NCI-H345 treated with DMSO at 0.1 percent for 48 hours (cell line): Measurements from ENCODE around the gene ECI1.
A peak's percentile ranks its signal among the peaks of the same experiment; 100 is the strongest.

Source experiments
- DNase-seq: peaks from one replicate; lab custom pipeline; 2025; ENCODE audit not compliant: unreplicated experiment; lab: John Stamatoyannopoulos, UW

ECI1 gene

DNA sequence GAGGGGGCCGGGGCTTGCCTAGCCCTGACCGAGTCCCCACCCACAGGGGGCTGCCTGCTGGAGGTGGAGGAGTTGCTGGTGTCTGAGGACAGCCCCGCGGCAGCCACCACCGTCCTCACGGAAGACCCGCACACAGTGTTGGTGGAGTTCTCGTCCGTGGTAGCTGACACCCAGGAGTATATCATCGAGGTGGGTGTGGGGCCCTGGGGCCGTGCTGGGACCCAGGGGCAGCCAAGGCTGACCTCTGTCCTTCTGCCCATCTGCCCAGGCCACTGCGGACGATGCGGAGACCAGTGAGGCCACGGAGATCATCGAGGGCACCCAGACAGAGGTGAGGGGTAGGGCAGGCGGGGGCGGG, 16.6 kb downstream of the ECI1 start:
- no peak for DNase-seq

DNA sequence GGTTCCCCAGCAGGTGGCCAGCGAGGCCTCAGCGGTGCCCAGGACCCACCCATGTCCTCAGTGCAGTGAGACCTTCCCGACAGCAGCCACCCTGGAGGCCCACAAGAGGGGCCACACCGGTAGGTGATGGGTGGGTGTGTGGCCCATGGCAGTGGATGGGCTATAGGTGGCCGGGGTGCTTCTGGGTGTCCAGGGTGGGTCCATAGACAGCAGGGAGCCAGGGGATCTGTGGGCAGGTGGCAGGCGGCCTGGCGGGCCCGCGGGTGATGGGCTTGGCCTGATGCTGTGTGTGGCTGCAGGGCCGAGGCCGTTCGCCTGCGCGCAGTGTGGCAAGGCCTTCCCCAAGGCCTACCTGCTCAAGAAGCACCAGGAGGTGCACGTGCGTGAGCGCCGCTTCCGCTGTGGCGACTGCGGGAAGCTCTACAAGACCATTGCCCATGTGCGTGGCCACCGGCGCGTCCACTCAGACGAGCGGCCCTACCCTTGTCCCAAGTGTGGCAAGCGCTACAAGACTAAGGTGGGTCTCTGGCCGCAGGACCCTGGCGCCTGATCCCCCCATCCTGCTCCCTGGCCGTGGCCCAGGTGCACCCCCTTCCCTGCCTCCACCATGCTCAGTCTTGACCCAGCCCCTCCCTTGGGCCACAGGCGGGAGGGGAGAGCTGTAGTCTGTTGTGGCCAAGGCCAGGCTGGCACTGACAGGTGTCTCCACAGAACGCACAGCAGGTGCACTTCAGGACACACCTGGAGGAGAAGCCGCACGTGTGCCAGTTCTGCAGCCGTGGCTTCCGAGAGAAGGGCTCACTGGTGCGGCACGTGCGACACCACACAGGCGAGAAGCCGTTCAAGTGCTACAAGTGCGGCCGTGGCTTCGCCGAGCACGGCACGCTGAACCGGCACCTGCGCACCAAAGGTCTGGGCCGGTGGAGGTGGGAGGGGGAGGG, 17.2 kb downstream of the ECI1 start:
- DNase-seq = no peak

- DNase-seq = no peak
Observed at GRCh38 chr16:2233046-2233775, 18.2 kb downstream of the ECI1 start.

GRCh38 chr16:2232094-2232990, 19.0 kb downstream of the ECI1 start:
- DNase-seq = no peak

DNA sequence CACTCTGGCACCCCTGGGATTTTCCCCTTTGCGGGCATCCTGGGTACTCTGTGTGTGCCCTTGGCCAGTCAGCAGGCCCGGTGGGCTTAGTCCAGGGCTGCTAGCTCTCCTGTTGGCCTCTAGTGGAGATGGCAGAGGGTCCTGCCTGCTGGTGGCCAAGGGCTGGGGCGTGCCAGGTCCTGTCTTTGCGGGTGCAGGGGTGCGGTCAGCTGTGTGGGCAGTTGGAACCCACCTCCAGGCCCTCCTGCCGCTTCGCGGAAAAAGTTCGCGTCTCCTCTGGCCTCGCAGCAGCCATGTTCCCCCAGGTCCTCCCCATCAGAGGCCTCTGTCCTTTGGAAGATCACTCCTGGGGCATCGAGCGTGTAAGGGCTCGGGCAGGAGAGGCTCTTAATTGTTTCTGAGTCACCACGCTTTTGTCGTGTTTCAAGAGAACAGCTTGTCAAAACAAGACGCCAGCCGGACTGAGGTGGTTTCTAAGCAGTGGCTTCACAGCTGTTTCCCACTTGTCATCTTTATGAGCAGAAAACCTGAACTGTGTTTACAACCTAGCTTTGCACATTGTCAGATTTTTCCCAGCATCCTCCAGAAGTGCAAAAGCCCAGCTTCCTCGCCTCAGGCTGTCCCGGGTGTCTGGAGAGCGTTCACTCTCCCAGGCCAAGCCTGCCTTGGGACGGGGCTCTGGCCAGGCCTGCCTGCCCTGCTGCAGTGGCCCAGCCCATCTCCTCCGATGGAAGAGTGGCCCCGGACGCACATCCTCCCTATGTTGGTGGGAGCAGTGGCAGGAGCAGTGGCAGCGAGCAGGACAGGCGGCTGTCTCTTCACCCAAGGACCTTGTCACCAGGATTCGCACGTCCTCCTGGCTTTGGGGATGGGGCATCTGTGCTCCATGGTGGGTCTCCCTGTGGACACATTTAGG, 20.1 kb downstream of the ECI1 start:
- no peak for DNase-seq

GRCh38 chr16:2230376-2230775, 21.0 kb downstream of the ECI1 start:
- no peak for DNase-seq

- DNase-seq = no peak
Observed at GRCh38 chr16:2229632-2230250, 21.6 kb downstream of the ECI1 start.

DNA sequence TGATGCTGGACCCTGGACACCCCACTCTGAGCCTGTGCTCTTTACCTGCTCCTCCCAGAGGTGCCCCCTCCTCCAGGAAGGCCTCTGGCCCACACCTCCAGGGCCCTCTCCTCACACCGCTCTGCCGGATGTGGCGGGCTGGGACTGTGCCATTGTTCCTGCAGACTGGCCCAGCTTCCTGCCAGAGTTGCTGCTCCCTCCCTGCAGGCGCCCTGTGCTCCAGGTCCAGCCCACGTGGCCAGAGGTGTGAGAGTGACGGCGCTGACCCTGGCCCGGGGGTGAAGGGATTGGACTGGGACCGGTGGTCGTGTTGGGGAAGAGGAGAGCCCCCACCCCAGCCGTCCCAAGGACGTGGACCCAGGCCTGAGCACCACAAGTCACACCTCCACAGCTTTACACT, 22.3 kb downstream of the ECI1 start:
- no peak for DNase-seq

- DNase-seq = no peak
Observed at GRCh38 chr16:2228161-2228824, 23.1 kb downstream of the ECI1 start.

DNA sequence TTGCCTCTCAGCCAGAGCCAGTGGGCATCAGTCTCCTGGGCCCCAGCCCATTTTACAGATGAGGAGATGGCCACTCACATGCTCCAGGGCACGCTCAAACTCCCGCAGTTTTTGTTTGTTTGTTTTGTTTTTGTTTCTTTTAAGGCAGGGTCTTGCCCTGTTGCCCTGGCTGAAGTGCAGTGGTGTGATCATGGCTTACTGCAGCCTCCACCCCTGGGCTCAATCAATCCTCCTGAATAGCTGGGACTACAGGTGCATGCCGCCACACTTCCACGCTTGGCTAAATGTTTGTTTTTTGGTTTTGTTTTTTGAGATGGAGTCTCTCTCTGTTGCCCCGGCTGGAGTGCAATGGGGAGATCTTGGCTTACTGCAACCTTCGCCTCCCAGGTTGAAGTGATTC, 24.5 kb downstream of the ECI1 start:
- DNase-seq = no peak

GRCh38 chr16:2226245-2226793, 25.1 kb downstream of the ECI1 start:
- DNase-seq = no peak

DNA sequence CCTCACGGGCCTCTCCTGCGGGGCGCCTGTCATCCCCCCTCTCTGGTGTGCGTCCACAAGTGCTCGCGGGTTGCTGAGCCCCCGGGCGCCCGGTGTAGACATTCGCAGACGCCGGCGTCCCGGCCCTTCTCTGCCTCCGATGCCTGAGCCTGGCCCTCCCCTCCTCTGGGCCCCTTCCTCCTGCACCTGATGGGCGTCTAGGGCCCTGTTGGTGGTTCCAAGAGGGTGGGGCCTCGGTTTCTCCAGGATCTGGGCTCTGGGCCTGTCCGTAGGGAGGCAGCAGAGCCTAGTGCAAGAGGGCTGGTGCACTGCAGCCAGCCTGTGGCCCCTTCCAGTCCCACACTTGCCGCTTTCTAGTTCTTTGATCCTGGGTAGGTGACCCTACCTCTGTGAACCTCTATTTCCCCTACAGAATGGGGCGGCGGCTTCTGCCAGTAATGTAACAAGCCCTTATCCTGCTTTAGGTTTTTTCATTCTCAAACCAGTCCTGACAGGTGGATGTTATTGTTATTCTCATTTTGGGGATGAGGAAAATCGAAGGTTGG, 27.4 kb downstream of the ECI1 start:
- DNase-seq = no peak

DNA sequence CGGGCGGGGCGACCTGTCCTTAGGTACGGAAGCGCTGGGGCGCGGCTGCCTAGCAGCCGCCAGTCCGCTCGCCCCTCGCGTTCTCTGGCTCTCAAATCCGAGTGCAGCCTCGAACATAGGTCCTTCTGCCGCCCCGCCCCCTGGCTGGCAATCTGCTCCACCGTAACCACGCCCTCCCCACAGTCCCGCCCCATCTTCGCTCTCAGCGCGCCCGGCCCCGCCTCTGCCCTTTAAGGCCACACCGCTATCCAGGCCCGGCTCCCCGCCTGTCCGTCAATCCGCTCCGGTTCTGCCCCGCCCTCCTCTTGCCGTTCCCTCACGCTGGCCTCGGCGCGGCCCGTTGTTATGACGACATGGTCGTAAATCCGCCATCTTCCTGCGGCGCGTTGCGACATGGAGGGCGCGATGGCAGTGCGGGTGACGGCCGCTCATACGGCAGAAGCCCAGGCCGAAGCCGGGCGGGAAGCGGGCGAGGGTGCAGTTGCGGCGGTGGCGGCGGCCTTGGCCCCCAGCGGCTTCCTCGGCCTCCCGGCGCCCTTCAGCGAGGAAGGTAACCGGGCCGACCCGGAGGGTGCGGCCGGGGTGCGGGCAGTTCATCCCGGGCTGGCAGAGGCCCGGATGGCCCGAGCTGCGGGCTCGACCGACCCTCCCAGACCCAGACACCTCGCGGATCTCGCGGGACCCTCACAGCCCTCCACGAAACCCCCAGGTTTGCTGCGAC, 28.0 kb downstream of the ECI1 start, which contains the start of gene E4F1:
TSS of gene E4F1 (plus strand) at position 371 of the 721 bp plus-strand sequence. CDS start at position 394, 23 bp downstream.
- DNase-seq = peak; percentile 98

DNA sequence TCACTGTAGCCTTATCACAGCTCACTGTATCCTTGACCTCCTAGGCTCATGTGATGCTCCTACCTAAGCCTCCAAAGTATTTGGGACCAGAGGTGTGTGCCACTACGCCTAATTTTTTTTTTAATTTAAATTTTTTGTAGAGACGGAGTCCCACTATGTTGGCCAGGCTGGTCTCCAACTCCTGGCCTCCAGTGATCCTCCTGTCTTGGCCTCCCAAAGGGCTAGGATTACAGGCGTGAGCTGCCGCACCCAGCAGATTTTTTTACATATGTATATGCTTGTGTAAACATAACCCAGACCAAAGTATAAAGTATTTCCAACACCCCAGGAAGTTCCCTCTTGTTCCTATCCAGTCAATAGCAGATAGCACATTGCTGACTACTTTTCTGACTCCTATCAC, 35.1 kb downstream of the ECI1 start:
- DNase-seq = no peak

DNA sequence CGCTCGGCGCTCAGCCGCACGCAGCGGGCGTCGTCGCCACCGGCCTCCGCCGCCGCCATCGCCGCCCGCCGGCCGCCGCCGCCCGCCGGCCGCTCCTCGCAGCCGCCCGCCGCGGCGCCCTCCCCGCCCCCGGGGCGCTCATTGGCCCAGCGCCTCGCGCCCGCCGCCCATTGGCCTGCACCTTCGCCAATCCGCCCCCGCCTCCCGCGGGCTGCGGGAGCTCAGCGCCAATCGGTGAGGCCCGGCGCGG, 36.7 kb downstream of the ECI1 start, which contains the start of gene PGP:
TSS of gene PGP (minus strand) at position 122 of the 250 bp plus-strand sequence. CDS start at position 59, 63 bp downstream.
- DNase-seq = no peak

GRCh38 chr16:2213817-2214718, 37.3 kb downstream of the ECI1 start:
- no peak for DNase-seq
